ENCODE data around the gene PRDM12.

The PRDM12 gene

GRCh38 chr9:130732136-130732535 is 67.7 kb downstream of the PRDM12 start:
- DNase-seq, result no peak

All from RPMI8226 (cell line).